COLO668 (cell line): ENCODE measurements around the gene ZBTB37.
A peak's percentile ranks its signal among the peaks of the same experiment; 100 is the strongest.
"Not testable (repeated sequence)": the region's sequence is repeated elsewhere in the genome, so short reads cannot be mapped to it uniquely, and the experiment has no call there.

Experiments used
- DNase-seq: peaks from one replicate; lab custom pipeline; 2025; ENCODE audit not compliant: unreplicated experiment; lab: John Stamatoyannopoulos, UW

ZBTB37 gene

GRCh38 chr1:173868266-173869020 lies at the start of gene ZBTB37:
TSS of gene ZBTB37 (plus strand) at chr1:173868380. CDS start at chr1:173870226, 1,846 bp downstream.
- peak; percentile 95 for DNase-seq

GRCh38 chr1:173818459-173818858 lies 49.7 kb upstream of the ZBTB37 start:
- no peak for DNase-seq

GRCh38 chr1:173821680-173822079 lies 46.5 kb upstream of the ZBTB37 start:
- no peak for DNase-seq

GRCh38 chr1:173823781-173824314 lies 44.3 kb upstream of the ZBTB37 start:
- no peak for DNase-seq

GRCh38 chr1:173824315-173825081 lies 43.7 kb upstream of the ZBTB37 start, which contains the start of the genes CENPL and DARS2:
TSS of gene CENPL (minus strand) at chr1:173824883. CDS start at chr1:173811299, 13,584 bp downstream.
TSS of gene DARS2 (plus strand) at chr1:173824673. CDS start at chr1:173825230, 557 bp downstream.
- peak; percentile 96 for DNase-seq

- DNase-seq: no peak
Measured at GRCh38 chr1:173827611-173828010, 40.6 kb upstream of the ZBTB37 start.

GRCh38 chr1:173832748-173833147 lies 35.4 kb upstream of the ZBTB37 start:
- DNase-seq: no peak

GRCh38 chr1:173852105-173852504 lies 16.1 kb upstream of the ZBTB37 start:
- DNase-seq: no peak

GRCh38 chr1:173853074-173853473 lies 15.1 kb upstream of the ZBTB37 start:
- no peak for DNase-seq

- DNase-seq: no peak
Measured at GRCh38 chr1:173856014-173856413, 12.2 kb upstream of the ZBTB37 start.

- DNase-seq: no peak
Measured at GRCh38 chr1:173856903-173857302, 11.3 kb upstream of the ZBTB37 start.

GRCh38 chr1:173857363-173857917 lies 10.7 kb upstream of the ZBTB37 start:
- DNase-seq: no peak

- DNase-seq: not testable (repeated sequence)
Measured at GRCh38 chr1:173859547-173859946, 8.6 kb upstream of the ZBTB37 start.

- DNase-seq: no peak
Measured at GRCh38 chr1:173860065-173860464, 8.1 kb upstream of the ZBTB37 start.

GRCh38 chr1:173861731-173862145 lies 6.4 kb upstream of the ZBTB37 start:
- DNase-seq: no peak

GRCh38 chr1:173862146-173862768 lies 5.9 kb upstream of the ZBTB37 start:
- DNase-seq: not testable (repeated sequence)

GRCh38 chr1:173862769-173863223 lies 5.4 kb upstream of the ZBTB37 start:
- DNase-seq: no peak

- no peak for DNase-seq
Measured at GRCh38 chr1:173863224-173864161, 4.7 kb upstream of the ZBTB37 start.

GRCh38 chr1:173864179-173864867 lies 3.9 kb upstream of the ZBTB37 start:
- DNase-seq: no peak
